KMS-11 (cell line): Measurements from ENCODE around the gene TMEM184A.

Experiments used
- H2AFZ ChIP-seq: fragments of 200-600 bp; sonication (generic); 2 replicates; pipeline ENCODE4 v1.6.1; 2016; ENCODE audit warnings: antibody characterized with exemption, mixed run types, low read depth
- H3K27ac ChIP-seq: fragments of 200-600 bp; sonication (generic); 2 replicates; pipeline ENCODE4 v1.6.1; 2016; ENCODE audit warnings: mild to moderate bottlenecking, mixed run types
- H3K27me3 ChIP-seq: fragments of 200-600 bp; sonication (generic); 2 replicates; pipeline ENCODE4 v1.6.1; 2017; ENCODE audit warnings: mild to moderate bottlenecking, low read depth, mixed run types, moderate library complexity; ENCODE audit not compliant: insufficient read depth
- H3K36me3 ChIP-seq: fragments of 200-600 bp; sonication (generic); 2 replicates; pipeline ENCODE4 v1.6.1; 2017; ENCODE audit warnings: mild to moderate bottlenecking, mixed run types; ENCODE audit not compliant: insufficient read depth
- H3K4me1 ChIP-seq: fragments of 200-600 bp; sonication (generic); 2 replicates; pipeline ENCODE4 v1.6.1; 2016; ENCODE audit warnings: mild to moderate bottlenecking, low read depth, mixed run types; ENCODE audit not compliant: poor library complexity, severe bottlenecking
- H3K4me2 ChIP-seq: fragments of 200-600 bp; sonication (generic); 2 replicates; pipeline ENCODE4 v1.7.0; 2016; ENCODE audit warnings: mild to moderate bottlenecking, mixed run types
- H3K4me3 ChIP-seq: fragments of 200-600 bp; sonication (generic); IDR thresholded peaks from 2 replicates; pipeline ENCODE4 v1.6.1; 2017; ENCODE audit warnings: low read depth, low read length, mixed read lengths; ENCODE audit not compliant: insufficient read depth
- H3K79me2 ChIP-seq: fragments of 200-600 bp; sonication (generic); 2 replicates; pipeline ENCODE4 v1.6.1; 2016; ENCODE audit warnings: low read depth, mixed run types; ENCODE audit not compliant: insufficient read depth
- H3K9ac ChIP-seq: fragments of 200-600 bp; sonication (generic); 2 replicates; pipeline ENCODE4 v1.6.1; 2016; ENCODE audit warnings: mild to moderate bottlenecking, mixed run types
- H4K20me1 ChIP-seq: fragments of 200-600 bp; sonication (generic); 2 replicates; pipeline ENCODE4 v1.6.1; 2016; ENCODE audit warnings: mild to moderate bottlenecking, mixed run types; ENCODE audit not compliant: insufficient read depth
- CTCF ChIP-seq: fragments of 200-600 bp; sonication (generic); conservative IDR thresholded peaks from 2 replicates; pipeline ENCODE4 v1.6.1; 2017; ENCODE audit warnings: low read depth, mild to moderate bottlenecking, antibody characterized with exemption, low read length, moderate library complexity, mixed read lengths

TMEM184A gene

GRCh38 chr7:1563981-1564602 is 8.1 kb upstream of the TMEM184A start:
- no peak overlapping the region for H3K27ac ChIP-seq
- no peak overlapping the region for H3K4me2 ChIP-seq
- no peak overlapping the region for H2AFZ ChIP-seq
- TF ChIP-seq CTCF, result no peak
- H3K27me3 ChIP-seq, result peaks cover 19% of the 10 kb centered on the region; the same call in 1 of the 2 replicates
- no peak overlapping the region for H3K9ac ChIP-seq
- H3K36me3 ChIP-seq, result no peaks in the 10 kb centered on the region
- no peaks in the 10 kb centered on the region for H4K20me1 ChIP-seq
- peaks cover 8% of the 10 kb centered on the region for H3K4me1 ChIP-seq
- no peaks in the 10 kb centered on the region for H3K79me2 ChIP-seq
- H3K4me3 ChIP-seq, result no peak overlapping the region

- H3K4me1 ChIP-seq, result no peaks in the 10 kb centered on the region
- H3K4me3 ChIP-seq, result no peak overlapping the region
- no peak overlapping the region for H2AFZ ChIP-seq
- no peak for TF ChIP-seq CTCF
- no peaks in the 10 kb centered on the region for H4K20me1 ChIP-seq
- no peaks in the 10 kb centered on the region for H3K36me3 ChIP-seq
- H3K27me3 ChIP-seq, result peaks cover 26% of the 10 kb centered on the region; the same call in 1 of the 2 replicates
- H3K4me2 ChIP-seq, result no peak overlapping the region
- no peak overlapping the region for H3K27ac ChIP-seq
- no peak overlapping the region for H3K9ac ChIP-seq
- no peaks in the 10 kb centered on the region for H3K79me2 ChIP-seq
These were observed 6.6 kb upstream of the TMEM184A start for GRCh38 chr7:1562597-1563051.

- Histone ChIP-seq H3K36me3 (no peaks in the 10 kb centered on the region), H3K27ac (no peak overlapping the region), H4K20me1 (no peaks in the 10 kb centered on the region), H3K9ac (no peak overlapping the region), H3K4me3 (no peak overlapping the region), H3K4me1 (no peaks in the 10 kb centered on the region), H2AFZ (no peak overlapping the region), H3K4me2 (no peak overlapping the region), H3K27me3 (peaks cover 26% of the 10 kb centered on the region; the same call in 1 of the 2 replicates), H3K79me2 (no peaks in the 10 kb centered on the region)
- TF ChIP-seq CTCF, result no peak
These were observed 6.1 kb upstream of the TMEM184A start for GRCh38 chr7:1562116-1562515.

DNA sequence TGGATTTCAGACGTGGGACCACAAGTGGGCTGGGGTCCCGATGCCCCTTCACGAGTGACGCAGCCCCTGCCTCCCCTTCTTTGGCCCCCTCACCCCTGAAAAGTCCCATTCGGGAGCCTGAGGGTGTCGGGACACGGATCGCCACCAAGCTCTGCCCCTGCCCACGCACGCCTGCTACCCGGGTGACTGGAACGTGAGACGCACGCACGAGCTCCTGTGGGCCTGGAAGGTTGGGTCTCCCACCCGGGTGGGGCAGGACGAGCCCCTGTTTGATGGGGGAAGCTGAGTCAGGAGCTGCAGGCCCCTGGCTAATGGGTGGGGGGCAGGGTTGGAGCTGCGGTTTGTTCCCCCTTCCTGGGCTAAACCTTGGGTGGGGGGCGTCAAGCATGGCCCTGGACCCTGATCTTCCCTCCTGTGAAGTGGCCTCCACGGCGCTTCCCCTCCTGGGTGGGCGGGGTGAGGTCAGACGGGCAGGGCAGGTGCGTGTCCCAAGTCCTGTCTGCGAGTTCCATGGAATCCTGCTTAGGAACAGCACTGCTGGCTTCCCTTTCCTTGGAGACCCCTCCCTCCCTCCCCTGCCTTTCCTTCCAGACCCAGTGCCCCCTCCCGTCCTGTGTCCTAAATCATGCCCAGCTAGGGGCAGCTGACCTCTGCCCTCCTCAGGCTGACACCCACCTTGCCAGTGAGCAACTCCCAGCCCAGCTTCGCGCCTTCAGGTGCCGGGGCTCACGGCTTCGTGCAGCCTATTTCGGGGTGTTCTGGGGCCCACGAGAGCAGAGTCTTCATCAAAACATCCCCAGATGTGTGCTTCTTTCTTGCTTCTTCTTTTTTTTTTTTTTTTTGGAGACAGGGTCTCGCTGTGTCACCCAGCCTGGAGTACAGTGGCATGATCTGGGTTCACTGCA is 5.3 kb upstream of the TMEM184A start:
- Histone ChIP-seq H3K4me1 (peaks cover 4% of the 10 kb centered on the region), H3K79me2 (no peaks in the 10 kb centered on the region), H3K36me3 (no peaks in the 10 kb centered on the region), H3K4me3 (no peak overlapping the region), H4K20me1 (no peaks in the 10 kb centered on the region), H2AFZ (no peak overlapping the region), H3K27ac (no peak overlapping the region), H3K27me3 (peaks cover 26% of the 10 kb centered on the region; the same call in 1 of the 2 replicates), H3K9ac (no peak overlapping the region), H3K4me2 (no peak overlapping the region)
- TF ChIP-seq CTCF, result no peak
